ENCODE measurements around the gene MORC3. TPM values are rescaled to one million over a fixed set of nuclear protein-coding genes. Genes with fewer than 3 reads are reported as not detected.
A peak's percentile ranks its signal among the peaks of the same experiment; 100 is the strongest.
"Not testable (repeated sequence)": the region's sequence is repeated elsewhere in the genome, so short reads cannot be mapped to it uniquely, and the experiment has no call there.

The MORC3 gene
- total and polyA plus RNA-seq, 2 of the 4 experiments (the other 2 are of a cell fraction) = 14.0 to 23.5 TPM

GRCh38 chr21:36338975-36339374, 19.0 kb downstream of the MORC3 start:
- Histone ChIP-seq H3K36me3 (ENCODE audit: control insufficient read depth, insufficient read depth, low read length) (peaks cover 39% of the 10 kb centered on the region), H2AK9ac (replicated peaks; ENCODE audit: low read depth, low read length, poor library complexity) (no peak overlapping the region)
- intact Hi-C loops (cut with micrococcal nuclease) = no loop called here

DNA sequence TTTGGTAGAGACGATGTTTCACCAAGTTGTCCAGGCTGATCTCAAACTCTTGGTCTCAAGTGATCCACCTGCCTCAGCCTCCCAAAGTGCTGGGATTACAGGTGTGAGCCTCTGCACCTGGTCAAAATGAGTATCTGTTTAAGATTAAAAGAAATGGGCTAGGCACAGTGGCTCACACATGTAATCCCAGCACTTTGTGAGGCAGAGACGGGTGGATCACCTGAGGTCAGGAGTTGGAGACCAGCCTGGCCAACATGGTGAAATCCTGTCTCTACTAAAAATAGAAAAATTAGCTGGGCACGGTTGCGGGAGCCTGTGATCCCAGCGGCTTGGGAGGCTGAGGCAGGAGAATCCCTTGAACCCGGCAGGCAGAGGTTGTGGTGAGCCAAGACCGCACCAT, 22.6 kb downstream of the MORC3 start:
- H4K20me1 ChIP-seq (ENCODE audit: insufficient read depth, low read length); H3K56ac ChIP-seq (ENCODE audit: extremely low read depth, insufficient read depth, low read length); intact Hi-C loops (cut with micrococcal nuclease); H3K18ac ChIP-seq (ENCODE audit: low read depth, low read length); H3K4me1 ChIP-seq (ENCODE audit: control insufficient read depth, insufficient read depth, low read length); dilution Hi-C loops (cut with HindIII; ENCODE audit: low sequenced_read_pairs, unreplicated experiment); H3K27me3 ChIP-seq (ENCODE audit: control insufficient read depth, insufficient read depth, low read length); DNase-seq; BruUV-seq (replicated peaks); H3K4me2 ChIP-seq (ENCODE audit: low read depth, low read length); H3K4me3 ChIP-seq (ENCODE audit: insufficient read depth, low read depth, low read length); H3K14ac ChIP-seq (replicated peaks; ENCODE audit: low read depth, low read length); H3K4ac ChIP-seq (ENCODE audit: low read depth, low read length); H4K5ac ChIP-seq (ENCODE audit: low read depth, low read length); POLR2A ChIA-PET (ENCODE audit: unreplicated experiment); H3K23ac ChIP-seq (ENCODE audit: low read depth, low read length); H3K9me1 ChIP-seq (ENCODE audit: insufficient read depth, low read length); ATAC-seq (ENCODE audit: low read depth); H2AFZ ChIP-seq (replicated peaks; ENCODE audit: low read length, poor library complexity); in situ Hi-C loops (cut with MboI; ENCODE audit: low sequenced_read_pairs); H3K9me3 ChIP-seq (ENCODE audit: control insufficient read depth, insufficient read depth, low read length); H2BK15ac ChIP-seq (ENCODE audit: low read depth, low read length); H2AK5ac ChIP-seq (ENCODE audit: low read depth, low read length); H3K27ac ChIP-seq (ENCODE audit: insufficient read depth, low read length); H4K91ac ChIP-seq (ENCODE audit: insufficient read depth, low read depth, low read length); H3K9ac ChIP-seq (ENCODE audit: low read depth, low read length); H2BK20ac ChIP-seq (ENCODE audit: low read depth, low read length); H2BK5ac ChIP-seq (ENCODE audit: low read depth, low read length, poor library complexity, severe bottlenecking); H2BK120ac ChIP-seq (ENCODE audit: low read depth, low read length); CTCF ChIA-PET; H4K8ac ChIP-seq (ENCODE audit: low read depth in 2 of 2, low read length in 2 of 2); H2AK9ac ChIP-seq (replicated peaks; ENCODE audit: low read depth, low read length, poor library complexity): not testable (repeated sequence)
- H3K36me3 ChIP-seq (ENCODE audit: control insufficient read depth, insufficient read depth, low read length) = peaks cover 57% of the 10 kb centered on the region
- WGBS, 2 experiments (ENCODE audit: extremely low coverage in 2 of 2, insufficient read length in 1 of 2) = 100% methylated on average over 1 of the region's 7 CpGs; no CpG with 5 or more reads in 1 of the 2 experiments
- peaks cover 26 to 47% of the 10 kb centered on the region in 2 experiments for H3K79me1 ChIP-seq (ENCODE audit: low read depth in 1 of 2, low read length in 2 of 2)

More at GRCh38 chr21:36338975-36339374, 19.0 kb downstream of the MORC3 start:
- DNase-seq = no peak
- no peak overlapping the region for H2BK120ac ChIP-seq (ENCODE audit: low read depth, low read length)
- no peak overlapping the region for H3K18ac ChIP-seq (ENCODE audit: low read depth, low read length)
- H4K5ac ChIP-seq (ENCODE audit: low read depth, low read length) = no peak overlapping the region
- ChIA-PET CTCF (no interaction called here), POLR2A (ENCODE audit: unreplicated experiment) (no interaction called here)
- H4K8ac ChIP-seq (ENCODE audit: low read depth in 2 of 2, low read length in 2 of 2) = peak overlapping the region in 1 of 2 experiments; percentile 71; a peak in 1 of 4 replicates
- peaks cover 25 to 53% of the 10 kb centered on the region in 2 experiments for H3K79me1 ChIP-seq (ENCODE audit: low read depth in 1 of 2, low read length in 2 of 2)
- no peak overlapping the region for H3K56ac ChIP-seq (ENCODE audit: extremely low read depth, insufficient read depth, low read length)
- no peaks in the 10 kb centered on the region for H3K27me3 ChIP-seq (ENCODE audit: control insufficient read depth, insufficient read depth, low read length)
- WGBS, 2 experiments (ENCODE audit: extremely low coverage in 2 of 2, insufficient read length in 1 of 2) = 100% methylated on average over 2 of the region's 10 CpGs; no CpG with 5 or more reads in 1 of the 2 experiments
- H2BK5ac ChIP-seq (ENCODE audit: low read depth, low read length, poor library complexity, severe bottlenecking) = no peak overlapping the region
- no peak for ATAC-seq (ENCODE audit: low read depth)
- no peak overlapping the region for H3K9ac ChIP-seq (ENCODE audit: low read depth, low read length)
- H3K4me1 ChIP-seq (ENCODE audit: control insufficient read depth, insufficient read depth, low read length) = no peaks in the 10 kb centered on the region
- H3K14ac ChIP-seq (replicated peaks; ENCODE audit: low read depth, low read length) = no peak overlapping the region
- H3K27ac ChIP-seq (ENCODE audit: insufficient read depth, low read length) = no peak overlapping the region
- no peak overlapping the region for H3K4me3 ChIP-seq (ENCODE audit: insufficient read depth, low read depth, low read length)
- no peak for TF ChIP-seq RCOR1 (IDR thresholded peaks at IDR 0.05; ENCODE audit: insufficient replicate concordance, low read length)
- TF ChIP-seq CEBPB (IDR thresholded peaks at IDR 0.05; ENCODE audit: low read depth, low read length) = peak; percentile 53; the same call in 1 of the 2 replicates
- in situ Hi-C loops (cut with MboI; ENCODE audit: low sequenced_read_pairs) (no loop called here), dilution Hi-C loops (cut with HindIII; ENCODE audit: low sequenced_read_pairs, unreplicated experiment) (no loop called here)
- no TSS peak for BruUV-seq (replicated peaks)
- no peak overlapping the region for H2BK20ac ChIP-seq (ENCODE audit: low read depth, low read length)
- peaks cover 12% of the 10 kb centered on the region; the same call in 1 of the 2 replicates for H4K20me1 ChIP-seq (ENCODE audit: insufficient read depth, low read length)
- no peak overlapping the region for H3K4ac ChIP-seq (ENCODE audit: low read depth, low read length)
- no peaks in the 10 kb centered on the region for H3K9me3 ChIP-seq (ENCODE audit: control insufficient read depth, insufficient read depth, low read length)
- H2AFZ ChIP-seq (replicated peaks; ENCODE audit: low read length, poor library complexity) = no peak overlapping the region
- H3K9me1 ChIP-seq (ENCODE audit: insufficient read depth, low read length) = peaks cover 2% of the 10 kb centered on the region; the same call in 1 of the 2 replicates
- H4K91ac ChIP-seq (ENCODE audit: insufficient read depth, low read depth, low read length) = no peak overlapping the region
- no peak overlapping the region for H3K4me2 ChIP-seq (ENCODE audit: low read depth, low read length)
- no peak overlapping the region for H2BK15ac ChIP-seq (ENCODE audit: low read depth, low read length)
- H3K23ac ChIP-seq (ENCODE audit: low read depth, low read length) = no peak overlapping the region
- peak overlapping the region; percentile 51; the same call in 1 of the 2 replicates for H2AK5ac ChIP-seq (ENCODE audit: low read depth, low read length)

Measured in IMR-90 (cell line).